HepG2 (cell line): ENCODE data around the gene LENG1. TPM values are rescaled to one million over a fixed set of nuclear protein-coding genes. Genes with fewer than 3 reads are reported as not detected.

Experiments
- ATF7-NPFF ChIP-seq: sonication (generic); formaldehyde crosslinking; IDR thresholded peaks from 2 replicates; pipeline ENCODE4 v1.8.1; 2023; ENCODE audit warnings: mild to moderate bottlenecking, low read depth, missing genetic modification reagents, moderate library complexity
- CC2D1A ChIP-seq: sonication (generic); formaldehyde crosslinking; IDR thresholded peaks from 2 replicates; pipeline ENCODE4 v1.8.1; 2023; ENCODE audit warnings: mild to moderate bottlenecking, missing genetic modification reagents
- CENPT ChIP-seq: sonication (generic); formaldehyde crosslinking; IDR thresholded peaks from 2 replicates; pipeline ENCODE4 v1.8.0; 2022; ENCODE audit warnings: low read depth, mild to moderate bottlenecking, moderate library complexity, missing genetic modification reagents
- DMAP1 ChIP-seq: IDR thresholded peaks from 2 replicates; pipeline ENCODE4 v1.6.1; 2016
- ESRRA ChIP-seq: sonication (generic); formaldehyde crosslinking; IDR thresholded peaks from 2 replicates; pipeline ENCODE4 v1.5.1; 2020; ENCODE audit warnings: mild to moderate bottlenecking, low read depth, missing genetic modification reagents
- FOSL1 ChIP-seq: sonication (generic); formaldehyde crosslinking; IDR thresholded peaks from 2 replicates; pipeline ENCODE4 v1.9.0; 2021; ENCODE audit warnings: missing genetic modification reagents, borderline replicate concordance
- HOXD1 ChIP-seq: sonication (generic); formaldehyde crosslinking; IDR thresholded peaks from 2 replicates; pipeline ENCODE4 v1.5.0; 2020; ENCODE audit warnings: missing genetic modification reagents
- IKZF1 ChIP-seq: fragments of 450-650 bp; IDR thresholded peaks from 2 replicates; pipeline ENCODE4 v1.7.1; 2016
- KDM3A ChIP-seq: IDR thresholded peaks from 2 replicates; pipeline ENCODE4 v1.6.1; 2018; ENCODE audit warnings: low read depth, missing compliant biosample characterization
- MBNL3 ChIP-seq: fragments of 250-450 bp; sonication (Bioruptor Pico); conservative IDR thresholded peaks from 2 replicates; pipeline ENCODE4 v1.8.0; 2022; ENCODE audit warnings: mild to moderate bottlenecking, inconsistent platforms
- POLR2A ChIP-seq, 2 experiments: IDR thresholded peaks; 2 replicates each; pipeline ENCODE4 v1.6.1; 2011; ENCODE audit warnings: low read depth in 2 of 2, low read length in 2 of 2, mild to moderate bottlenecking in 1 of 2, moderate library complexity in 1 of 2; ENCODE audit not compliant: insufficient read depth in 1 of 2
- POLR2AphosphoS2 ChIP-seq: IDR thresholded peaks from 2 replicates; pipeline ENCODE4 v1.6.1; 2011; ENCODE audit warnings: low read depth, low read length, improper control_type of control experiment
- SIN3B ChIP-seq: fragments of 150-350 bp; IDR thresholded peaks from 2 replicates; pipeline ENCODE4 v1.6.1; 2014; ENCODE audit warnings: low read length
- ZFP1 ChIP-seq: IDR thresholded peaks from 2 replicates; pipeline ENCODE4 v1.6.1; 2016
- ZNF451 ChIP-seq: sonication (generic); formaldehyde crosslinking; IDR thresholded peaks from 2 replicates; pipeline ENCODE4 v1.5.0; 2020; ENCODE audit warnings: mild to moderate bottlenecking, missing genetic modification reagents
- ZNF550 ChIP-seq: sonication (generic); formaldehyde crosslinking; IDR thresholded peaks from 2 replicates; pipeline ENCODE4 v1.4.0; 2020; ENCODE audit warnings: mild to moderate bottlenecking, missing genetic modification reagents, borderline replicate concordance
- ZNF552 ChIP-seq: sonication (generic); formaldehyde crosslinking; IDR thresholded peaks from 2 replicates; pipeline ENCODE4 v1.9.0; 2022; ENCODE audit warnings: missing genetic modification reagents, mild to moderate bottlenecking, borderline replicate concordance
- ZNF7 ChIP-seq: IDR thresholded peaks from 2 replicates; pipeline ENCODE4 v1.6.1; 2016; ENCODE audit warnings: missing biosample characterization, missing genetic modification reagents
- polyA plus RNA-seq, 8 experiments: library from polyadenylated mRNA; depleted of rRNA in 3 of 8; stranded (reverse) in 7 of 8; unstranded in 1 of 8; fragments of >200 nt; fragmentation: Illumina TruSeq in 4 of 8; extraction: Trizol in 4 of 8; gene quantifications; 2 replicates each; pipeline versions ENCODE4 v1.2.1 to v1.2.3, GENCODE V29; 2011 to 2016; ENCODE audit warnings: low read depth in 4 of 8, missing spikeins in 1 of 8, mixed read lengths in 1 of 8; ENCODE audit not compliant: insufficient read depth in 1 of 8
- total RNA-seq, 5 experiments: library from RNA; depleted of rRNA; stranded (reverse); fragments of >200 nt; fragmentation: Illumina TruSeq; extraction: Trizol; gene quantifications; 2 replicates each; pipeline ENCODE4 v1.2.3, GENCODE V29; 2016; ENCODE audit warnings: low read depth in 1 of 5
- TF ChIP-seq, protein P1 (sequence below): sonication (generic); formaldehyde crosslinking; IDR thresholded peaks from 2 replicates; pipeline ENCODE4 v1.8.0; 2023; ENCODE audit warnings: mild to moderate bottlenecking, missing genetic modification reagents
- TF ChIP-seq, protein P2 (sequence below): sonication (generic); formaldehyde crosslinking; IDR thresholded peaks from 2 replicates; pipeline ENCODE4 v1.4.0; 2020; ENCODE audit warnings: mild to moderate bottlenecking, missing genetic modification reagents
- TF ChIP-seq, protein P3 (sequence below): sonication (generic); formaldehyde crosslinking; IDR thresholded peaks from 2 replicates; pipeline ENCODE4 v1.4.0; 2020; ENCODE audit warnings: mild to moderate bottlenecking, missing genetic modification reagents

The LENG1 gene
- total and polyA plus RNA-seq, 2 of the 13 experiments (the other 11 are each of a cell fraction or from before 2014, with no cell fraction given), result 1.8 to 3.8 TPM

DNA sequence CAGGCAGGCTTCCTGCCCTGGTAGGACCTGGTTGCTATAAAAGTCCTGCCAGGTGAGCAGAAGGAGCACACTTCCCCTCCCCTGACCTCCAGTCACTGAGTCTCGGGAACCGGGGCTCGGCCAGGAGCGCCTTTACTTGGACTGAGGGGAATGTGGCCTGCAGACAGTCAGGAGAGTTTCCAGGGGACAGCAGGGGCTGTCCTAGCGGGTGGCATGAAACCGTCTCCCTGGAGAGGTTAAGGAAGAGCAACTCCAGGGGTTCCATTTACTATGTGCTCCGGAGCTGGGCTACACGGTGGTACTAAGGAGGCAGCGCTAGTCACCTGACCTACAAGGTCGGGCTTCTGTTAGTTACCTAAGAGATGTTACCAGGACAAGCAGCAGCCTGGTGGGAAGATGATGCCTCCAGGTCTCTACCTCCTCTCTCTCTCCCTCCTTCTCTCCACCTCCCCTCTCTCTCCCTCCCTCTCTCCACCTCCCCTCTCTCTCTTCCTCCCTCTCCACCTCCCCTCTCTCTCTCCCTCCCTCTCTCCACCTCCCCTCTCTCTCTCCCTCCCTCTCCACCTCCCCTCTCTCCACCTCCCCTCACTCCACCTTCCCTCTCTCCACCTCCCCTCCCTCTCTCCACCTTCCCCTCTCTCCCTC lies 26.1 kb downstream of the LENG1 start (continued):
- no peak for TF ChIP-seq DMAP1 (CRISPR knock-in tag)
- no peak for TF ChIP-seq CC2D1A (CRISPR knock-in tag)
- TF ChIP-seq ZNF550, result no peak
- 0 out of 2 replicates have a peak, but pooled peaks have one; percentile 18 for TF ChIP-seq SIN3B
- TF ChIP-seq HOXD1, result no peak
- TF ChIP-seq ZNF552 (CRISPR knock-in tag), result no peak
- TF ChIP-seq ZFP1 (CRISPR knock-in tag), result no peak
- TF ChIP-seq, protein P1, sequence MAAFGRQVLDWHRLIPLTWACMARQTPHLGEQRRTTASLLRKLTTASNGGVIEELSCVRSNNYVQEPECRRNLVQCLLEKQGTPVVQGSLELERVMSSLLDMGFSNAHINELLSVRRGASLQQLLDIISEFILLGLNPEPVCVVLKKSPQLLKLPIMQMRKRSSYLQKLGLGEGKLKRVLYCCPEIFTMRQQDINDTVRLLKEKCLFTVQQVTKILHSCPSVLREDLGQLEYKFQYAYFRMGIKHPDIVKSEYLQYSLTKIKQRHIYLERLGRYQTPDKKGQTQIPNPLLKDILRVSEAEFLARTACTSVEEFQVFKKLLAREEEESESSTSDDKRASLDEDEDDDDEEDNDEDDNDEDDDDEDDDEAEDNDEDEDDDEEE (CRISPR knock-in tag), result no peak
- TF ChIP-seq POLR2AphosphoS2, result peak; percentile 89; the same call in 1 of the 2 replicates
- TF ChIP-seq ESRRA (CRISPR knock-in tag), result no peak
- no peak for TF ChIP-seq ZNF7 (CRISPR knock-in tag)
- no peak for TF ChIP-seq IKZF1
- no peak for TF ChIP-seq CENPT (CRISPR knock-in tag)
- TF ChIP-seq ATF7-NPFF (CRISPR knock-in tag), result no peak
- no peak for TF ChIP-seq MBNL3
- no peak for TF ChIP-seq KDM3A (CRISPR knock-in tag)
- TF ChIP-seq, protein P2, sequence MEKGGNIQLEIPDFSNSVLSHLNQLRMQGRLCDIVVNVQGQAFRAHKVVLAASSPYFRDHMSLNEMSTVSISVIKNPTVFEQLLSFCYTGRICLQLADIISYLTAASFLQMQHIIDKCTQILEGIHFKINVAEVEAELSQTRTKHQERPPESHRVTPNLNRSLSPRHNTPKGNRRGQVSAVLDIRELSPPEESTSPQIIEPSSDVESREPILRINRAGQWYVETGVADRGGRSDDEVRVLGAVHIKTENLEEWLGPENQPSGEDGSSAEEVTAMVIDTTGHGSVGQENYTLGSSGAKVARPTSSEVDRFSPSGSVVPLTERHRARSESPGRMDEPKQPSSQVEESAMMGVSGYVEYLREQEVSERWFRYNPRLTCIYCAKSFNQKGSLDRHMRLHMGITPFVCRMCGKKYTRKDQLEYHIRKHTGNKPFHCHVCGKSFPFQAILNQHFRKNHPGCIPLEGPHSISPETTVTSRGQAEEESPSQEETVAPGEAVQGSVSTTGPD (CRISPR knock-in tag), result no peak
- TF ChIP-seq ZNF451 (CRISPR knock-in tag), result no peak
- 0 out of 4 replicates have a peak, but pooled peaks of 1 of the 2 experiments have one; percentile 9 for TF ChIP-seq POLR2A (IDR thresholded peaks at IDR 0.05; ENCODE audit: insufficient read depth in 1 of 2, low read depth in 2 of 2, low read length in 2 of 2)
- TF ChIP-seq FOSL1 (CRISPR knock-in tag), result no peak
- TF ChIP-seq, protein P3, sequence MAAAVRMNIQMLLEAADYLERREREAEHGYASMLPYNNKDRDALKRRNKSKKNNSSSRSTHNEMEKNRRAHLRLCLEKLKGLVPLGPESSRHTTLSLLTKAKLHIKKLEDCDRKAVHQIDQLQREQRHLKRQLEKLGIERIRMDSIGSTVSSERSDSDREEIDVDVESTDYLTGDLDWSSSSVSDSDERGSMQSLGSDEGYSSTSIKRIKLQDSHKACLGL (CRISPR knock-in tag), result no peak
